SK-N-SH (cell line): Measurements from ENCODE around the gene STK26.
"Not testable (repeated sequence)": the region's sequence is repeated elsewhere in the genome, so short reads cannot be mapped to it uniquely, and the experiment has no call there.

Experiments
- EZH2phosphoT487 ChIP-seq: fragments of 200-600 bp; sonication (generic); IDR thresholded peaks from 2 replicates; pipeline ENCODE4 v1.6.1; 2017; ENCODE audit warnings: low read depth, mixed run types, mild to moderate bottlenecking, antibody characterized with exemption, moderate library complexity, borderline replicate concordance
- JUND ChIP-seq: IDR thresholded peaks from 2 replicates; pipeline ENCODE4 v1.4.0; 2012
- MEF2A ChIP-seq: IDR thresholded peaks from 2 replicates; pipeline ENCODE4 v1.4.0; 2012; ENCODE audit warnings: low read depth, borderline replicate concordance
- NRF1 ChIP-seq: IDR thresholded peaks from 2 replicates; pipeline ENCODE4 v1.6.1; 2012; ENCODE audit warnings: low read depth, mild to moderate bottlenecking, low read length
- POLR2AphosphoS5 ChIP-seq: IDR thresholded peaks from 2 replicates; pipeline ENCODE4 v1.6.1; 2012; ENCODE audit warnings: low read depth, low read length
- REST ChIP-seq: IDR thresholded peaks from 2 replicates; pipeline ENCODE4 v1.6.1; 2012; ENCODE audit warnings: mild to moderate bottlenecking, low read depth, low read length, moderate library complexity
- SIN3A ChIP-seq: IDR thresholded peaks from 2 replicates; pipeline ENCODE4 v1.6.1; 2012; ENCODE audit warnings: low read depth, mild to moderate bottlenecking, low read length, moderate library complexity, borderline replicate concordance
- TAF1 ChIP-seq: IDR thresholded peaks from 2 replicates; pipeline ENCODE4 v1.6.1; 2012; ENCODE audit warnings: low read depth, mild to moderate bottlenecking, low read length, moderate library complexity, borderline replicate concordance
- TF ChIP-seq, protein P1 (sequence below): fragments of 200-600 bp; sonication (generic); IDR thresholded peaks from 2 replicates; pipeline ENCODE4 v1.6.1; 2017; ENCODE audit warnings: antibody characterized with exemption, mild to moderate bottlenecking, moderate library complexity
- TF ChIP-seq, protein P2 (sequence below): fragments of 150-350 bp; IDR thresholded peaks from 2 replicates; pipeline ENCODE4 v1.6.1; 2016; ENCODE audit warnings: mild to moderate bottlenecking, low read depth, low read length

GRCh38 chrX:132098704-132099103 lies 75.6 kb downstream of the STK26 start:
- TF ChIP-seq TAF1, MEF2A, SIN3A, EZH2phosphoT487, POLR2AphosphoS5, REST, NRF1, JUND: not testable (repeated sequence)
- TF ChIP-seq, protein P1, sequence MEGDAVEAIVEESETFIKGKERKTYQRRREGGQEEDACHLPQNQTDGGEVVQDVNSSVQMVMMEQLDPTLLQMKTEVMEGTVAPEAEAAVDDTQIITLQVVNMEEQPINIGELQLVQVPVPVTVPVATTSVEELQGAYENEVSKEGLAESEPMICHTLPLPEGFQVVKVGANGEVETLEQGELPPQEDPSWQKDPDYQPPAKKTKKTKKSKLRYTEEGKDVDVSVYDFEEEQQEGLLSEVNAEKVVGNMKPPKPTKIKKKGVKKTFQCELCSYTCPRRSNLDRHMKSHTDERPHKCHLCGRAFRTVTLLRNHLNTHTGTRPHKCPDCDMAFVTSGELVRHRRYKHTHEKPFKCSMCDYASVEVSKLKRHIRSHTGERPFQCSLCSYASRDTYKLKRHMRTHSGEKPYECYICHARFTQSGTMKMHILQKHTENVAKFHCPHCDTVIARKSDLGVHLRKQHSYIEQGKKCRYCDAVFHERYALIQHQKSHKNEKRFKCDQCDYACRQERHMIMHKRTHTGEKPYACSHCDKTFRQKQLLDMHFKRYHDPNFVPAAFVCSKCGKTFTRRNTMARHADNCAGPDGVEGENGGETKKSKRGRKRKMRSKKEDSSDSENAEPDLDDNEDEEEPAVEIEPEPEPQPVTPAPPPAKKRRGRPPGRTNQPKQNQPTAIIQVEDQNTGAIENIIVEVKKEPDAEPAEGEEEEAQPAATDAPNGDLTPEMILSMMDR: not testable (repeated sequence)
- TF ChIP-seq, protein P2, sequence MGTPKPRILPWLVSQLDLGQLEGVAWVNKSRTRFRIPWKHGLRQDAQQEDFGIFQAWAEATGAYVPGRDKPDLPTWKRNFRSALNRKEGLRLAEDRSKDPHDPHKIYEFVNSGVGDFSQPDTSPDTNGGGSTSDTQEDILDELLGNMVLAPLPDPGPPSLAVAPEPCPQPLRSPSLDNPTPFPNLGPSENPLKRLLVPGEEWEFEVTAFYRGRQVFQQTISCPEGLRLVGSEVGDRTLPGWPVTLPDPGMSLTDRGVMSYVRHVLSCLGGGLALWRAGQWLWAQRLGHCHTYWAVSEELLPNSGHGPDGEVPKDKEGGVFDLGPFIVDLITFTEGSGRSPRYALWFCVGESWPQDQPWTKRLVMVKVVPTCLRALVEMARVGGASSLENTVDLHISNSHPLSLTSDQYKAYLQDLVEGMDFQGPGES: not testable (repeated sequence)
